HG03135 (cell line): Measurements from ENCODE around the gene MASP1.
"Not testable (repeated sequence)": the region's sequence is repeated elsewhere in the genome, so short reads cannot be mapped to it uniquely, and the experiment has no call there.

Experiments
- ATAC-seq: cut with Tn5 transposase; IDR thresholded peaks from one replicate; pipeline ENCODE4 v1.9.1; 2021; ENCODE audit warnings: mild to moderate bottlenecking, moderate library complexity; ENCODE audit not compliant: unreplicated experiment

Gene MASP1

DNA sequence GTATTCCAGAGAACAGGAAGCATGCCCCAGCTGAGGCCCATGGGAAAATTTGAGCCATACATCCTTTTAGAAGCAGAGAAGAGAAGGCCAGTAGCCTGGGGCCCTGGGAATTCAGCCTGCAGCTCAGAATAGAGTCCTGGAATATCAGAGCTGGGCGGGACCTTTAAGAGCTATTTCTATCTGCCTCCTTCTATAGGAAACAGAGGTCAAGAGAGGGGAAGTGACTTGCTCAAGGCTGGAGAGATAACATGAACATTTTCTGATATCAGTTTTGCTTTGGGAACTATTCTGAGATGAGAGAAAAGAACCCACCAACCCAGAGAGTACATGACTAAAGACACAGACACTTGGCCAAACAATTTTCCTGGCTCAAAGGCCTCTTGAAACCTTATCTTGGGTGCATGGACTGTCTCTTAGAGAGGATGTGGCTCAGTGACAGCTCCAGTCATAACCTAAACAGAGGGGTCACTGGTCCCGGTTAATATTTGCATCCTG, 26.0 kb downstream of the MASP1 start:
- no peak for ATAC-seq

GRCh38 chr3:187264911-187265310, 26.6 kb downstream of the MASP1 start:
- ATAC-seq: no peak

- ATAC-seq: no peak
Measured at GRCh38 chr3:187264021-187264420, 27.5 kb downstream of the MASP1 start.

DNA sequence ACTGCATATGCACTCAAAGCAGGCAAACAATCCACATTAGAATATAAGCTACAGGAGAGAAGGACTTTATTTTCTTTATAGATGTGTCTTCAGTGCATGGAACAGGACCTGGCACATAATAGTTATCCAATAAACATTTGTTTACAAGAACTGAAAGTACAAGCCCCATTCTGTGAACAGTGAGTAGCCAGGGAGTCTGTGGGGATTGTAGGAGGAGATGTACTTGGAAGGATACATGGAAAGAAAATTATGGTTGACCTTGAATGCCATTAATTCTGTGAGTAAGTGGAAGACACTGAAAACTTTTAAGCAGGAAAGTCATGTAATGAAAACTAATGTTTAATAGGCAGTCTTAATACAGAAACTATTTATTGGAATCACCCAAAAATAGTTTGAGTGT, 28.3 kb downstream of the MASP1 start:
- ATAC-seq: no peak

DNA sequence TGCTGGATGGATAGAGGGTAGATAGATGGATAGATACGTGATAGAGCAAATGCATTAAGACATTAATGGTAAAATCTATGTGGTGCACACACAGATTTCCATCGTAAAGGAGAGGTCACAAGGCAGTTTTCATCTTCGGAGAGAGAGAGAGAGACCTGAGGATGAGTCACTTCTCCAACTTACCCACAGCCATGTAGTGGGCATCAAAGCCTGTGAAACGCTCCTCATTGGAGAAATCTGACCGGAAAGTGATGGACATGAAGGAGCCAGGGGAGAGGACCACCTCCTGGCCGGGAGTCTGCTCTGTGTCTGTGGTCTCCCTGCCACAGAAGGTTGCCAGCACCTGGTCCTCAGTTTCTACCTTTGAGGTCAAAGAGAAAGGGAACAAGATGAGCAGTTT, 29.2 kb downstream of the MASP1 start:
- ATAC-seq: no peak

GRCh38 chr3:187261541-187261969, 30.0 kb downstream of the MASP1 start:
- no peak for ATAC-seq

DNA sequence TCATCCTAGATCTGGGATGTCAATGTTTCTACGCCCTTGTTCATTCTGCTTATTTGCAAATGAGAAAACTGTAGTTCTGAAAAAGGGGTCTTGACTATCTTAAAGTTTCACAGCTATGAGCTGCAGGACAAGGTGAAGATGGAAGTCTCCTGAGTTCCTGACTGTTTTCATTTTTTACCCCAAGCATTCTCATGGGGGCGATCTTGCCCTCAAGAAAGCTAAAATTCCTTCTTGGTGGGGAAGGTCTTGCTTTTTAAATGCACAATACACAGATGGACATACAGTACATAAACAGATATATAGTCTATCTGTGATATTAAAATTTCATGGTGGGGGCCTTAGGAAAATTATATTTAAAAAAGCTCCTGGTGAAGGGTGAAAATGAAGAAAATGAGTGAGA, 32.4 kb downstream of the MASP1 start:
- ATAC-seq: no peak

GRCh38 chr3:187257992-187258692, 33.4 kb downstream of the MASP1 start:
- no peak for ATAC-seq

DNA sequence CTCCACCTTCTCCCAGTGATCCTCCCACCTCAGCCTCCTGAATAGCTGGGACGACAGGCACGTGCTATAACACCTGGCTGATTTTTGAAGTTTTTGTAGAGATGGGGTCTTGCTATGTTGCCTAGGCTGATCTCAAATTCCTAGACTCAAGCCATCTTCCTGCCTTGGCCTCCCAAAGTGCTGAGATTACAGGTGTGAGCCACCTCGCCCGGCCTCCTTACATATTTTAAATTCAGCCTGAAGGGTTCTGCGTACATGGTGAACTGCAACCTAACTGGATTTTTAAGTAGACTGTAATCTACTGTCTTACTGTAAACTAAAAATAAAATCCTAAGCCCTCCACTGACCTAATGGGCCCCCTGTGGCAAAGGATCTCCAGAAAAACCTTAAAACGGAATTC, 34.1 kb downstream of the MASP1 start:
- no peak for ATAC-seq

DNA sequence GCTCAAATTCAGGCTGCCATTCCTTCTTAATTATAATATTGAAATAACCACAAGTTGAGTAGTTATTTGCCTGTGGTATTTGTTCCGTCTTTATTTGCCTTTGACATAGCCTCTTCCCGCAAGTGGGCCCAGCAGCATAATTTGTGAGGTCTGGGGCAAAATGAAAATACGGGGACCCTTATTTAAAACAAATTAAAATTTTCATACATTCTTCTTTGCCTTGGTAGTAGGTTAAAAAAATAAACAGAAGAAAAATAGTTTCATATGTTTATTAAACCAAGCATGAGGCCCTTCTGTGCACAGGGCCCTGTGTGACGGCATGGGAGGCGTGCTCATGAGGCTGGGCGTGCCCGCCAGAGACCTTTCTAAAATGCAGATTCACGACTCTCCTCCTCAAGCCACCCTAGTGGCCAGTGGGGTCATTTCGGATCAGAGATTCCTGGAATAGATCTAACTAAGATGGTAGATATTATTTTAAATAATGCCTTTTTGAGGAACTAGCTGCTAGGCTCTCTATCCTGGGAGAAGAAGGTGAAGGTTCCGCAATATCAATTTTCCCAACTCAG, 35.4 kb downstream of the MASP1 start:
- ATAC-seq: no peak

GRCh38 chr3:187255314-187255713, 36.2 kb downstream of the MASP1 start:
- ATAC-seq: no peak

DNA sequence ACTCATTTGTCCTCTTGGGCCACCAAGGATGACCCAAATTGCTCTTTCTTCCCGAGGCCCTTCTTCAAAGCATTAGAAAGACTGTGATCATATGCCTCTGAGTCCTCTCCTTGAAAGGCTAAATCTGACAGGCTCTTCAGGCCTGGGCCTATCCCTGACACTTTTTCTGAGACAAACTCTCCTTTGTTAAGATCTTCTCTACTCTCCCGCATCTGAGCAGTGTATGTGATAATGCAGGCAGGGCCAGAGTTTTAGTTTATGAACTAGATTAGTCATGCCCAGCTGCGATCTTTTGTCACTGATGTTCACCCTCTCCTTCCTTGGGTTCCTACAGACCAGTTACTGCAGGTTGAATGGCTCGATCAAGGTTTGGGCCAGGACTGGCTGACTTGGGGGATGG, 39.2 kb downstream of the MASP1 start:
- no peak for ATAC-seq

DNA sequence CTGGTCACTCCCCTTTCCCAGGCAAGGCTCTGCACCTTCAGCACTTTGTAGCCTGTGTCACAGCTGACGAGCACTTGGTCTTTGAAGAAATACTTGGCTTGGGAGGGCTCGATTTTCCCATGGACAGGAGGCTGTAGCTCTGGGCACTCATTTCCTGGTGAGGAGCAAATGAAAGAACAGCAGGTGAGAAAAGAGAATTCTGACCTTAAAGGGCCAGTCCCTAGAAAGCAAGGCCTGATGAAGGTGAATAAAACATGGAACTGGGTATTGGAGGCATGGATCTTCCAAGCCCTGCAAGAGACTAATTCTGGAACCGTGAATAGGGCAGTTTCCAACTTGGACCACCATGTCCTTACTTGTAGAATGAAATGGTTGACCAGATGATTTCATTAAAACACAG, 39.9 kb downstream of the MASP1 start:
- no peak for ATAC-seq

- ATAC-seq: no peak
Measured at GRCh38 chr3:187247398-187247797, 44.1 kb downstream of the MASP1 start.

DNA sequence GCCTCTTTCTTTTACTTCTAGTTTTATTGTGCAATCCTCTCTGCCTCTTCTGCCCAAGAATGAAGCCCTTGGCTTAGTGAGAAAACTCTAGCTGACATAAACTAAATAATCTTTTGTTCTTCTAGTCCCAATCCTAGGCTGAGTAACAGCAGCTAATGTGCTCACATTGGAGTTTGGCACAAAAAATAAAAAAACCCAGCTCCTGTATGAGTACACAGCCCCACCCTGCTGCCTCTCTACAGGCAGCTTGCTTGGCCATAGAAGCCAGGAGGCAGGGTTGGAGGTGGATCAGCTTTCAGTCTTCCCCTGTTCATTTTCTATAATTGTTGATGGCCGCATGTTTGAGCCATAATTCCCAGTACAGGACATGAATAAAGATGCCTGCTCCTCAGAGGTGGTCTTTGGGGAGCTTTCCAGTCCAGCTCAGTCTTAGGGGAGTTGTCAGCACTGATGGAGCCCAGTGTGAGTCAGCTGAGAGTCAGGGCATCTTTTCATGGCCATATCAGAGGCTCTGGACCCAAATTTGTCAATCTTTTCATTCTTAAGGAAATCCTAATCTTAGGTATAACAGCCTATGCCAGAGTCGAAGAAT, 47.5 kb downstream of the MASP1 start:
- ATAC-seq: no peak

GRCh38 chr3:187242900-187243299, 48.6 kb downstream of the MASP1 start:
- ATAC-seq: no peak

DNA sequence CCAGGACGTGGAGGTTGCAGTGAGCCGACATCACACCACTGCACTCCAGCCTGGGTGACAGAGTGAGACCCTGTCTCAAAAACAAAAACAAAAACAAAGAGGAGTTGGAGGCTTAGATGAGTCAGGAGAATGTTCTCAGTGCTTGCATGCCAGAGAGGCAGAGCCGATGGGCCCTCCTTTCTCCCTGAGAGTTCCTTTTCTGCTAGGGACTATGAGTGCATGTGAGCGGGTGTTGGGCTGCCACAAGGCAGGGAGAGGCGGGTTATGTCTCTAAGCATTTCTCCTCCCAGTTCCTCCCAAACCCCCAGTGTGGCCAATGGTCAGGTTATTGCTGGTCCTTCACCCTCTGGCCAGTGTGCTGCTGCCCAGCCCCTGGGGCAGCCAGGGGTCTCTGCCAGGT, 49.1 kb downstream of the MASP1 start:
- no peak for ATAC-seq

- ATAC-seq: not testable (repeated sequence)
Measured at GRCh38 chr3:187238835-187239234, 52.7 kb downstream of the MASP1 start.

- ATAC-seq: no peak
Measured at GRCh38 chr3:187238239-187238638, 53.3 kb downstream of the MASP1 start.

GRCh38 chr3:187237741-187238140, 53.8 kb downstream of the MASP1 start:
- no peak for ATAC-seq

GRCh38 chr3:187236962-187237361, 54.6 kb downstream of the MASP1 start:
- no peak for ATAC-seq

- no peak for ATAC-seq
Measured at GRCh38 chr3:187230011-187230410, 61.5 kb downstream of the MASP1 start.
